ENCODE measurements around the gene AFF4. TPM values are rescaled to one million over a fixed set of nuclear protein-coding genes. Genes with fewer than 3 reads are reported as not detected.
A peak's percentile ranks its signal among the peaks of the same experiment; 100 is the strongest.

AFF4 gene
- total RNA-seq, 4 donors from 2014 or later, result 47.6 to 109 (median 72.6) TPM

- H3K9me3 ChIP-seq, result no peaks in the 10 kb centered on the region
- peaks cover 0 to 3% (median 0%) of the 10 kb centered on the region in 4 donors for H3K4me1 ChIP-seq
- H3K27me3 ChIP-seq, result no peaks in the 10 kb centered on the region
- no peak overlapping the region for H3K4me3 ChIP-seq
- peak overlapping the region in 2 of 4 donors; percentile 3 to 36 for H3K27ac ChIP-seq
- peaks cover 0 to 66% (median 0%) of the 10 kb centered on the region in 3 donors for H3K36me3 ChIP-seq
- no peak for TF ChIP-seq POLR2A (IDR thresholded peaks at IDR 0.05)
- no peak for TF ChIP-seq CTCF (IDR thresholded peaks at IDR 0.05)
- peak in 1 of 3 donors; percentile 58 for DNase-seq
Observed at GRCh38 chr5:132877938-132878337, 85.5 kb downstream of the AFF4 start.

GRCh38 chr5:132877466-132877865, 86.0 kb downstream of the AFF4 start:
- H3K9me3 ChIP-seq, result no peaks in the 10 kb centered on the region
- DNase-seq, result no peak
- no peaks in the 10 kb centered on the region for H3K27me3 ChIP-seq
- peaks cover 0 to 7% (median 0%) of the 10 kb centered on the region in 4 donors for H3K4me1 ChIP-seq
- TF ChIP-seq CTCF (IDR thresholded peaks at IDR 0.05), result no peak
- TF ChIP-seq POLR2A (IDR thresholded peaks at IDR 0.05), result no peak
- H3K27ac ChIP-seq, result no peak overlapping the region
- no peak overlapping the region for H3K4me3 ChIP-seq
- peaks cover 0 to 61% (median 0%) of the 10 kb centered on the region in 3 donors for H3K36me3 ChIP-seq

GRCh38 chr5:132876020-132876759, 87.2 kb downstream of the AFF4 start:
- Histone ChIP-seq H3K9me3 (no peaks in the 10 kb centered on the region), H3K27ac (no peak overlapping the region), H3K27me3 (no peaks in the 10 kb centered on the region), H3K4me1 (peaks cover 0 to 11% (median 2%) of the 10 kb centered on the region in 4 donors), H3K4me3 (no peak overlapping the region), H3K36me3 (peaks cover 0 to 48% (median 0%) of the 10 kb centered on the region in 3 donors)
- TF ChIP-seq CTCF (IDR thresholded peaks at IDR 0.05), result no peak
- no peak for DNase-seq

GRCh38 chr5:132873930-132874271, 89.5 kb downstream of the AFF4 start:
- Histone ChIP-seq H3K27me3 (no peaks in the 10 kb centered on the region), H3K27ac (peak overlapping the region in 3 of 4 donors; percentile 34 to 86 (median 77)), H3K9me3 (no peaks in the 10 kb centered on the region), H3K4me3 (peak overlapping the region in 3 of 4 donors; percentile 7 to 48 (median 37)), H3K36me3 (peaks cover 0 to 47% (median 0%) of the 10 kb centered on the region in 3 donors), H3K4me1 (peaks cover 0 to 11% (median 2%) of the 10 kb centered on the region in 4 donors)
- TF ChIP-seq CTCF (IDR thresholded peaks at IDR 0.05), result no peak
- no peak for TF ChIP-seq POLR2A (IDR thresholded peaks at IDR 0.05)
- peak in 1 of 3 donors; percentile 49 for DNase-seq

DNA sequence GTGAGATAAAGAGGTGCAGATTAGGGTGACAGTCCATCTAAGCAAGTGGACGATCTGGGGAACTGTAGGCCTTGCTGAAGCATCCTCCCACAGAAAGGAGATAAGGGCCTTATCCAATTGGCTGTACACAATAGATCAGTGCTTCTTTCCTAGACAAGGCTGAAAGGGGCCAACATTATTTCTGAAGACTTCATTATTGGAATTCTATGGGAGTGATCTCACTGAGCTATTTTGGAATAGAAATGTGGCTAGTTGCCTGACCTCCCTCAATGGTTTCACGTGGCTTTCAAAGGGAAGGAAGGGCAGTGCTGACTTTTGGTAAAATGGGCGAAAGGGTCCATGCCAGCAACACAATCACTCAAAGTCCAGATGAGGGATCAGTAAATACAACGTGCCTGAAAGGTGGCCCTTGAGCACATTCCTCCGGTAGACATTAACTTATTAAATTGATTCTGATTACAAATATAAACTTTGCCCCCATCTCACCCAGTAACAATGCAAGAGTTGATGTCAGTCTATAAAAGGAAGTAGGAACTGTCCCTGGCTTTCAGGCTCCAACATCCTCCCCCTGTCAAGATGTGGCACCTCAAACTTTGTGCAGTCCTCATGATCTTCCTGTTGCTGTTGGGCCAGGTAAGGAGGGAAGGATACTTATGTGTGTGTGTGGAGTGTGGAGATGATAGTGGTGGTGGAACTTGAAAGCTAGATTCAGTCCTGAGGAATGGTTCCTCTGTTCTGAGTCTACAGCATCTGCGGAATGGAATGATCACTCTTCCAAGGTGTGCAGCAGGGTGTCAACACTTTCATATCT, 90.1 kb downstream of the AFF4 start, which contains the start of gene LEAP2:
Gene LEAP2, plus strand, starts transcription at position 550 of the 811 bp plus-strand sequence. Its CDS starts 27 bp downstream, at position 577.
- H3K36me3 ChIP-seq, result peaks cover 0 to 53% (median 0%) of the 10 kb centered on the region in 3 donors

More for the DNA sequence above, 90.1 kb downstream of the AFF4 start, which contains the start of gene LEAP2:
- peak within 1 kb of the TSS in 3 of 4 donors; percentile 34 to 86 (median 77) for H3K27ac ChIP-seq
- TF ChIP-seq CTCF (IDR thresholded peaks at IDR 0.05) (peak in 1 of 6 experiments; percentile 20), POLR2A (IDR thresholded peaks at IDR 0.05) (peak; percentile 87 to 90)
- peak in 1 of 3 donors; percentile 54 for DNase-seq
- no peaks in the 10 kb centered on the region for H3K27me3 ChIP-seq
- H3K4me1 ChIP-seq, result peaks cover 0 to 13% (median 2%) of the 10 kb centered on the region in 4 donors
- no peaks in the 10 kb centered on the region for H3K9me3 ChIP-seq
- H3K4me3 ChIP-seq, result peak within 1 kb of the TSS in 3 of 4 donors; percentile 7 to 48 (median 37)

Data from Peyer's patch (tissue), 4 donors.